GM12864 (cell line): ENCODE measurements around the gene SMKR1.

Experiments
- DNase-seq: peaks from one replicate; pipeline ENCODE4 v3.0.0-alpha.2; 2011; ENCODE audit warnings: low read depth
- H3K4me3 ChIP-seq: 2 replicates; pipeline ENCODE4 v1.5.1; 2011; ENCODE audit warnings: mild to moderate bottlenecking, low read depth, low read length, control low read depth
- TF ChIP-seq, protein P1 (sequence below): IDR thresholded peaks from 2 replicates; pipeline ENCODE4 v1.5.1; 2011; ENCODE audit warnings: low read depth, mild to moderate bottlenecking, moderate library complexity, low read length, control low read depth, inconsistent platforms; ENCODE audit errors: missing control alignments

Gene SMKR1

GRCh38 chr7:129557686-129558481 is 55.6 kb downstream of the SMKR1 start:
- DNase-seq: no peak
- TF ChIP-seq, protein P1, sequence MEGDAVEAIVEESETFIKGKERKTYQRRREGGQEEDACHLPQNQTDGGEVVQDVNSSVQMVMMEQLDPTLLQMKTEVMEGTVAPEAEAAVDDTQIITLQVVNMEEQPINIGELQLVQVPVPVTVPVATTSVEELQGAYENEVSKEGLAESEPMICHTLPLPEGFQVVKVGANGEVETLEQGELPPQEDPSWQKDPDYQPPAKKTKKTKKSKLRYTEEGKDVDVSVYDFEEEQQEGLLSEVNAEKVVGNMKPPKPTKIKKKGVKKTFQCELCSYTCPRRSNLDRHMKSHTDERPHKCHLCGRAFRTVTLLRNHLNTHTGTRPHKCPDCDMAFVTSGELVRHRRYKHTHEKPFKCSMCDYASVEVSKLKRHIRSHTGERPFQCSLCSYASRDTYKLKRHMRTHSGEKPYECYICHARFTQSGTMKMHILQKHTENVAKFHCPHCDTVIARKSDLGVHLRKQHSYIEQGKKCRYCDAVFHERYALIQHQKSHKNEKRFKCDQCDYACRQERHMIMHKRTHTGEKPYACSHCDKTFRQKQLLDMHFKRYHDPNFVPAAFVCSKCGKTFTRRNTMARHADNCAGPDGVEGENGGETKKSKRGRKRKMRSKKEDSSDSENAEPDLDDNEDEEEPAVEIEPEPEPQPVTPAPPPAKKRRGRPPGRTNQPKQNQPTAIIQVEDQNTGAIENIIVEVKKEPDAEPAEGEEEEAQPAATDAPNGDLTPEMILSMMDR: no peak
- no peak overlapping the region for H3K4me3 ChIP-seq

DNA sequence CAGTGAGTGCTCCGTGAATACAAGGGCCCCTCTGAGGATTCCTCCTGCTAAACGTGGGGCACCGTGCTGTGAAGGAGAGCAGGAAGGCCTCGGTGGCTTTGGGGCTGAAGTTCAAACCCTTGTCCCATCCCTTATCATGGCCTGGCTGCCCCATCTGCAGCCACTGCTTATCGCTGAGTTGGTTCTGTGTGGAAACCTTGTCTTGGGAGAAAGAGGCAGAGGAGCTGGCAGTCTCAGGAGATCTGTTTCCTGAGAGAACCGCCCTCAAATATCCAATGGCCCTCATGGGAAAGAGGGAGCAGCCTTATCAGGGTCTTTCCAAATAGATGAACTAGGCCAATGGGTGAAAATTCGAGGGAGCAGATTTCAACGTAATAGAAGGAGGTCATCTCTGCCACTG is 57.2 kb downstream of the SMKR1 start:
- TF ChIP-seq, protein P1: no peak
- no peak overlapping the region for H3K4me3 ChIP-seq
- DNase-seq: no peak

DNA sequence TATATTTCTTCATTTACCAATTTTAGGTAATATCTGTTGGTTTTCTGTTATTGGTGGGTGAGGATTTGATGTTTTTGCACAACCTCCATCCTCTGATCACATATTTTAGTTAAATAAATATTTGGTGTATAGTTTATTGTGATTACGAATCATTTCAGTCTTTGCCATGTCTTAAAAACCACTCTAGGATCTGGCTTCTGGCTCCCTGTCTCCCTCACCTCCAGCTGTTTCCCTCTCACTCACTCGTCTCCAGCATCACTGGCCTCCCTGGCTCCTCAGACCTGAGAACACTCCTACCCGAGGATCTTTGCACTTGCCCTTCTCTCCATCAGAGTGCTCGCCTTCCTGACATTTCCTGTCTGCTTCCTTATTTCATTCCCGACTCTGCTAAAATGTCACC is 58.5 kb downstream of the SMKR1 start:
- DNase-seq: no peak
- TF ChIP-seq, protein P1: no peak
- H3K4me3 ChIP-seq: no peak overlapping the region

- no peak overlapping the region for H3K4me3 ChIP-seq
- TF ChIP-seq, protein P1: no peak
- DNase-seq: no peak
Observed at GRCh38 chr7:129561677-129562359, 59.5 kb downstream of the SMKR1 start.
